Neural progenitor cell (in vitro differentiated cells): ENCODE results near the gene SWAP70. TPM values are rescaled to one million over a fixed set of nuclear protein-coding genes. Genes with fewer than 3 reads are reported as not detected.
"Not testable (repeated sequence)": the region's sequence is repeated elsewhere in the genome, so short reads cannot be mapped to it uniquely, and the experiment has no call there.

ENCODE experiments used
- DNase-seq: peaks from one replicate; pipeline ENCODE4 v3.0.0-alpha.2; 2016; ENCODE audit warnings: low spot score
- H2AFZ ChIP-seq: fragments of 200-600 bp; sonication (generic); replicated peaks from 2 replicates; pipeline ENCODE4 v1.6.1; 2016; ENCODE audit warnings: antibody characterized with exemption
- H3F3A ChIP-seq: fragments of 200-600 bp; sonication (generic); 2 replicates; pipeline ENCODE4 v1.6.1; 2016; ENCODE audit warnings: antibody characterized with exemption, low read depth
- H3K27ac ChIP-seq: fragments of 200-600 bp; sonication (generic); 2 replicates; pipeline ENCODE4 v1.5.1; 2016; ENCODE audit warnings: mild to moderate bottlenecking
- H3K27me3 ChIP-seq: fragments of 200-600 bp; sonication (generic); 2 replicates; pipeline ENCODE4 v1.6.1; 2016; ENCODE audit warnings: mild to moderate bottlenecking, moderate library complexity
- H3K36me3 ChIP-seq: fragments of 200-600 bp; sonication (generic); 2 replicates; pipeline ENCODE4 v1.5.1; 2016
- H3K4me1 ChIP-seq: fragments of 200-600 bp; sonication (generic); 2 replicates; pipeline ENCODE4 v1.6.1; 2016; ENCODE audit warnings: mixed run types
- H3K4me2 ChIP-seq: fragments of 200-600 bp; sonication (generic); 2 replicates; pipeline ENCODE4 v1.6.1; 2016
- H3K4me3 ChIP-seq: fragments of 200-600 bp; sonication (generic); 2 replicates; pipeline ENCODE4 v1.5.1; 2016
- H3K79me2 ChIP-seq: fragments of 200-600 bp; sonication (generic); 2 replicates; pipeline ENCODE4 v1.6.1; 2016; ENCODE audit warnings: low read depth
- H3K9ac ChIP-seq: fragments of 200-600 bp; sonication (generic); 2 replicates; pipeline ENCODE4 v1.6.1; 2016
- H3K9me3 ChIP-seq: fragments of 200-600 bp; sonication (generic); 2 replicates; pipeline ENCODE4 v1.5.1; 2016; ENCODE audit warnings: low read depth
- H4K20me1 ChIP-seq: fragments of 200-600 bp; sonication (generic); 2 replicates; pipeline ENCODE4 v1.6.1; 2016; ENCODE audit warnings: low read depth
- H3K27ac Mint-ChIP-seq: 3 replicates; pipeline ENCODE4 v1.8.0; 2021; ENCODE audit warnings: mixed read lengths
- H3K27me3 Mint-ChIP-seq: 2 replicates; pipeline ENCODE4 v1.8.0; 2022; ENCODE audit warnings: low read depth, mild to moderate bottlenecking, inconsistent platforms, moderate library complexity, mixed read lengths; ENCODE audit not compliant: insufficient read depth
- H3K36me3 Mint-ChIP-seq: 3 replicates; pipeline ENCODE4 v1.8.0; 2021; ENCODE audit warnings: mixed read lengths
- H3K4me1 Mint-ChIP-seq: 3 replicates; pipeline ENCODE4 v1.8.0; 2021; ENCODE audit warnings: mixed read lengths
- H3K4me3 Mint-ChIP-seq: 3 replicates; pipeline ENCODE4 v1.8.0; 2021; ENCODE audit warnings: mild to moderate bottlenecking, moderate library complexity, mixed read lengths
- H3K9me3 Mint-ChIP-seq: 3 replicates; pipeline ENCODE4 v1.8.0; 2020; ENCODE audit warnings: mixed read lengths
- CTCF ChIP-seq: fragments of 200-600 bp; sonication (generic); IDR thresholded peaks from 2 replicates; pipeline ENCODE4 v1.5.1; 2017; ENCODE audit warnings: antibody characterized with exemption, mild to moderate bottlenecking
- EZH2 ChIP-seq: fragments of 200-600 bp; sonication (generic); IDR thresholded peaks from 2 replicates; pipeline ENCODE4 v1.6.1; 2017; ENCODE audit warnings: antibody characterized with exemption, mild to moderate bottlenecking, moderate library complexity
- EZH2phosphoT487 ChIP-seq: fragments of 200-600 bp; sonication (generic); IDR thresholded peaks from 2 replicates; pipeline ENCODE4 v1.6.1; 2017; ENCODE audit warnings: antibody characterized with exemption
- total RNA-seq: library from RNA; depleted of rRNA; stranded (reverse); fragments of >200 nt; gene quantifications from 2 replicates; pipeline ENCODE4 v1.2.3, GENCODE V29; 2015; ENCODE audit warnings: low replicate concordance

SWAP70 gene
- total RNA-seq, 1 donor from 2014 or later: 25.5 TPM

GRCh38 chr11:9619971-9620370, 43.9 kb upstream of the SWAP70 start:
- Histone ChIP-seq H3K9me3 (no peaks in the 10 kb centered on the region), H3K4me3 (no peak overlapping the region), H3F3A (peaks cover under 1% of the 10 kb centered on the region), H3K27me3 (no peaks in the 10 kb centered on the region), H3K9ac (no peak overlapping the region), H3K4me1 (no peaks in the 10 kb centered on the region), H3K79me2 (no peaks in the 10 kb centered on the region), H3K36me3 (no peaks in the 10 kb centered on the region), H4K20me1 (no peaks in the 10 kb centered on the region), H3K4me2 (no peak overlapping the region), H2AFZ (no peak overlapping the region), H3K27ac (no peak overlapping the region)
- Mint-ChIP-seq H3K27me3 (no peaks in the 10 kb centered on the region), H3K4me1 (peaks cover 8% of the 10 kb centered on the region), H3K4me3 (no peak overlapping the region), H3K27ac (no peak overlapping the region), H3K36me3 (no peaks in the 10 kb centered on the region), H3K9me3 (peaks cover 4% of the 10 kb centered on the region)
- no peak for TF ChIP-seq EZH2phosphoT487
- TF ChIP-seq CTCF: no peak
- no peak for TF ChIP-seq EZH2
- no peak for DNase-seq

GRCh38 chr11:9622353-9622752, 41.5 kb upstream of the SWAP70 start:
- H3K9ac ChIP-seq, H3K27me3 Mint-ChIP-seq, H3K36me3 Mint-ChIP-seq, H3K27ac ChIP-seq, H3K36me3 ChIP-seq, H4K20me1 ChIP-seq, H3K4me3 Mint-ChIP-seq, H3K9me3 ChIP-seq, H2AFZ ChIP-seq, H3K4me2 ChIP-seq, H3K4me3 ChIP-seq, H3K79me2 ChIP-seq, H3K9me3 Mint-ChIP-seq, H3K27me3 ChIP-seq, DNase-seq: not testable (repeated sequence)
- Histone ChIP-seq H3K4me1 (peaks cover 22% of the 10 kb centered on the region), H3F3A (peaks cover 24% of the 10 kb centered on the region)
- H3K27ac Mint-ChIP-seq: peak overlapping the region; percentile 87
- H3K4me1 Mint-ChIP-seq: peaks cover 29% of the 10 kb centered on the region

- H2AFZ ChIP-seq, DNase-seq, H3K4me3 Mint-ChIP-seq, H3K27ac Mint-ChIP-seq, H4K20me1 ChIP-seq, H3K36me3 ChIP-seq, H3K79me2 ChIP-seq, H3K9me3 ChIP-seq, H3K9me3 Mint-ChIP-seq, H3K9ac ChIP-seq, H3K4me3 ChIP-seq, H3K36me3 Mint-ChIP-seq, H3K27me3 Mint-ChIP-seq, H3K27ac ChIP-seq, H3K4me2 ChIP-seq, H3K27me3 ChIP-seq: not testable (repeated sequence)
- H3F3A ChIP-seq: peaks cover 31% of the 10 kb centered on the region
- H3K4me1 Mint-ChIP-seq: peaks cover 34% of the 10 kb centered on the region
- H3K4me1 ChIP-seq: peaks cover 29% of the 10 kb centered on the region
Observed at GRCh38 chr11:9623053-9623452, 40.8 kb upstream of the SWAP70 start.

- Histone ChIP-seq H3K9ac (no peak overlapping the region), H3F3A (peaks cover 44% of the 10 kb centered on the region), H3K9me3 (no peaks in the 10 kb centered on the region), H3K36me3 (no peaks in the 10 kb centered on the region), H4K20me1 (no peaks in the 10 kb centered on the region), H3K4me2 (no peak overlapping the region), H2AFZ (no peak overlapping the region), H3K4me3 (no peak overlapping the region), H3K79me2 (no peaks in the 10 kb centered on the region), H3K4me1 (peaks cover 37% of the 10 kb centered on the region), H3K27ac (no peak overlapping the region), H3K27me3 (no peaks in the 10 kb centered on the region)
- H3K4me3 Mint-ChIP-seq: no peak overlapping the region
- TF ChIP-seq EZH2 (no peak), CTCF (no peak), EZH2phosphoT487 (no peak)
- peaks cover 41% of the 10 kb centered on the region for H3K4me1 Mint-ChIP-seq
- no peak overlapping the region for H3K27ac Mint-ChIP-seq
- peaks cover 3% of the 10 kb centered on the region for H3K27me3 Mint-ChIP-seq
- no peaks in the 10 kb centered on the region for H3K36me3 Mint-ChIP-seq
- H3K9me3 Mint-ChIP-seq: peaks cover 4% of the 10 kb centered on the region
- no peak for DNase-seq
Observed at GRCh38 chr11:9624448-9624847, 39.4 kb upstream of the SWAP70 start.
